B cell (primary cell): Measurements from ENCODE around the gene EPHA2. TPM values are rescaled to one million over a fixed set of nuclear protein-coding genes. Genes with fewer than 3 reads are reported as not detected.

ENCODE experiments used
- ATAC-seq: fragments of 200-7000 bp; cut with Tn5 transposase; one replicate; pipeline ENCODE4 v1.10.0; 2021; ENCODE audit warnings: low read depth, mild to moderate bottlenecking, moderate number of reproducible peaks, moderate library complexity
- CTCF ChIA-PET: fragments of 350-600 bp; sonication (Branson Sonifier 250); formaldehyde crosslinking; loops from one replicate; lab custom pipeline; 2021; ENCODE audit warnings: antibody characterized with exemption, inconsistent platforms; lab: Charles Lee
- POLR2A ChIA-PET: fragments of 350-600 bp; sonication (Branson Sonifier 250); formaldehyde crosslinking; loops from one replicate; lab custom pipeline; 2021; ENCODE audit warnings: antibody characterized with exemption; lab: Charles Lee
- DNase-seq: peaks from one replicate; pipeline ENCODE4 v3.0.0; 2013
- H2AFZ ChIP-seq: 2 replicates; pipeline ENCODE4 v1.6.1; 2012; ENCODE audit warnings: mild to moderate bottlenecking, low read depth, low read length; ENCODE audit not compliant: insufficient read depth, poor library complexity, severe bottlenecking
- H3K27ac ChIP-seq, 2 donors: 1 replicate in 1 of 2; 2 replicates in 1 of 2; pipeline ENCODE4 v1.5.1; 2012 to 2013; ENCODE audit warnings: low read length in 2 of 2, mild to moderate bottlenecking in 2 of 2, moderate library complexity in 1 of 2
- H3K27me3 ChIP-seq, 4 experiments: fragments of 200-600 bp in 1 of 4; sonication (generic) in 1 of 4; replicated peaks in 1 of 4; 1 replicate in 2 of 4; 2 replicates in 2 of 4; pipeline versions ENCODE4 v1.6.1 to v1.7.0; 2013 to 2016; ENCODE audit warnings: low read length in 3 of 4, mild to moderate bottlenecking in 2 of 4, mixed read lengths in 1 of 4, moderate library complexity in 1 of 4; ENCODE audit not compliant: insufficient read depth in 4 of 4, control insufficient read depth in 3 of 4; ENCODE audit errors: control extremely low read depth in 1 of 4
- H3K36me3 ChIP-seq, 2 experiments: replicated peaks in 1 of 2; 1 replicate in 1 of 2; 2 replicates in 1 of 2; pipeline versions ENCODE4 v1.6.1 to v1.7.1; 2013; ENCODE audit warnings: low read length in 1 of 2; ENCODE audit not compliant: insufficient read depth in 2 of 2, control insufficient read depth in 1 of 2; ENCODE audit errors: control extremely low read depth in 1 of 2, extremely low read depth in 1 of 2
- H3K4me1 ChIP-seq, 2 donors: fragments of 200-600 bp in 1 of 2; sonication (generic) in 1 of 2; 1 replicate in 1 of 2; 2 replicates in 1 of 2; pipeline versions ENCODE4 v1.5.1 to v1.6.1; 2013 to 2017; ENCODE audit warnings: low read length in 2 of 2; ENCODE audit not compliant: control insufficient read depth in 2 of 2, insufficient read depth in 2 of 2
- H3K4me2 ChIP-seq: replicated peaks from 2 replicates; pipeline ENCODE3; 2012; ENCODE audit warnings: mild to moderate bottlenecking, low read depth, low read length; ENCODE audit not compliant: poor library complexity, severe bottlenecking
- H3K4me3 ChIP-seq, 5 experiments: fragments of 200-600 bp in 1 of 5; sonication (generic) in 1 of 5; 1 replicate in 3 of 5; 2 replicates in 2 of 5; pipeline versions ENCODE4 v1.5.1 to v1.7.0; 2011 to 2016; ENCODE audit warnings: low read length in 4 of 5, mild to moderate bottlenecking in 4 of 5, low read depth in 2 of 5, control low read depth in 1 of 5, moderate library complexity in 1 of 5; ENCODE audit not compliant: insufficient read depth in 1 of 5; ENCODE audit errors: control extremely low read depth in 1 of 5, extremely low read depth in 1 of 5
- H3K79me2 ChIP-seq: fragments of 200-600 bp; sonication (generic); one replicate; pipeline ENCODE4 v1.6.0; 2016; ENCODE audit warnings: low read length; ENCODE audit not compliant: control insufficient read depth, insufficient read depth
- H3K9ac ChIP-seq: fragments of 200-600 bp; sonication (generic); 2 replicates; pipeline ENCODE4 v1.6.1; 2017; ENCODE audit warnings: mild to moderate bottlenecking, low read length, moderate library complexity
- H3K9me3 ChIP-seq, 3 donors: one replicate each; pipeline versions ENCODE4 v1.6.1 to v1.7.1; 2013; ENCODE audit warnings: low read length in 2 of 3; ENCODE audit not compliant: control insufficient read depth in 2 of 3, insufficient read depth in 1 of 3; ENCODE audit errors: control extremely low read depth in 1 of 3
- H4K20me1 ChIP-seq: 2 replicates; pipeline ENCODE4 v1.6.0; 2012; ENCODE audit warnings: mild to moderate bottlenecking, low read length; ENCODE audit not compliant: insufficient read depth, control insufficient read depth, poor library complexity, severe bottlenecking
- H3K27ac Mint-ChIP-seq: one replicate; pipeline ENCODE4 v1.8.0; 2021; ENCODE audit warnings: mixed read lengths
- H3K27me3 Mint-ChIP-seq: one replicate; pipeline ENCODE4 v1.8.0; 2021; ENCODE audit warnings: mixed read lengths
- H3K4me1 Mint-ChIP-seq: one replicate; pipeline ENCODE4 v1.8.0; 2021; ENCODE audit warnings: mixed read lengths
- H3K4me3 Mint-ChIP-seq: one replicate; pipeline ENCODE4 v1.8.0; 2021; ENCODE audit warnings: mixed read lengths
- H3K9me3 Mint-ChIP-seq: one replicate; pipeline ENCODE4 v1.8.0; 2022; ENCODE audit warnings: mixed read lengths; ENCODE audit not compliant: insufficient read depth
- CTCF ChIP-seq: fragments of 200-600 bp; IDR thresholded peaks from one replicate; pipeline ENCODE4 v1.8.0; 2022; ENCODE audit warnings: antibody characterized with exemption, mild to moderate bottlenecking
- EZH2 ChIP-seq: IDR thresholded peaks from 2 replicates; pipeline ENCODE4 v1.6.1; 2012; ENCODE audit warnings: borderline replicate concordance, low read depth, mild to moderate bottlenecking, moderate library complexity, low read length; ENCODE audit not compliant: insufficient read depth, poor library complexity, severe bottlenecking
- WGBS: methylation state at CpG from one replicate; pipeline ENCODE4 v1.1.5; 2013; ENCODE audit warnings: missing lambda C conversion rate; ENCODE audit not compliant: insufficient coverage; 5-methylcytosine and 5-hydroxymethylcytosine counted together
- intact Hi-C: fragments of 100-400 bp; cut with micrococcal nuclease; formaldehyde crosslinking; loops from one replicate; pipeline ENCODE4 v1.10.0; 2022
- polyA plus RNA-seq: library from polyadenylated mRNA; depleted of rRNA; stranded (reverse); fragments of >200 nt; gene quantifications from 2 replicates; pipeline ENCODE4 v1.2.3, GENCODE V29; 2012
- total RNA-seq, 2 donors: library from RNA; stranded (reverse); fragments of 120-200 nt in 1 of 2; gene quantifications; 1 replicate in 1 of 2; 2 replicates in 1 of 2; pipeline versions ENCODE4 v1.2.3 to v1.2.4, GENCODE V29; 2013 to 2022

The EPHA2 gene
- total and polyA plus RNA-seq, 2 donors (not counting 1 experiment from before 2014, with no cell fraction given), result 0.12 TPM; not detected in 1

GRCh38 chr1:16172964-16173446 is 17.1 kb upstream of the EPHA2 start:
- DNase-seq, result no peak
- Mint-ChIP-seq H3K27ac (no peak overlapping the region), H3K4me1 (peaks cover 17% of the 10 kb centered on the region), H3K4me3 (no peak overlapping the region), H3K9me3 (no peaks in the 10 kb centered on the region), H3K27me3 (peaks cover 28% of the 10 kb centered on the region)
- no peaks in the 10 kb centered on the region for H4K20me1 ChIP-seq
- WGBS, result 87% methylated on average over 4 of the region's 14 CpGs
- H3K36me3 ChIP-seq, result no peaks in the 10 kb centered on the region
- H2AFZ ChIP-seq, result no peak overlapping the region
- no peak overlapping the region for H3K4me3 ChIP-seq
- H3K9me3 ChIP-seq, result no peaks in the 10 kb centered on the region
- intact Hi-C loops, result no loop called here
- ChIA-PET CTCF (interaction anchor here (1.2 to 1.5 kb wide), 2 partner anchors 13 to 94 kb away, joined by 3 read pairs; no protein-coding TSS in a partner anchor), POLR2A (no interaction called here)
- TF ChIP-seq EZH2 (no peak), CTCF (no peak)
- no peaks in the 10 kb centered on the region for H3K79me2 ChIP-seq
- ATAC-seq, result no peak
- no peak overlapping the region for H3K4me2 ChIP-seq
- no peak overlapping the region for H3K9ac ChIP-seq
- peaks cover 0 to 45% (median 6%) of the 10 kb centered on the region in 4 experiments for H3K27me3 ChIP-seq
- peaks cover 16 to 19% of the 10 kb centered on the region in 2 donors for H3K4me1 ChIP-seq
- no peak overlapping the region for H3K27ac ChIP-seq

- 86% methylated on average over 8 of the region's 15 CpGs for WGBS
Measured at GRCh38 chr1:16172218-16172830, 16.5 kb upstream of the EPHA2 start.

More at GRCh38 chr1:16172218-16172830, 16.5 kb upstream of the EPHA2 start:
- TF ChIP-seq CTCF (no peak), EZH2 (no peak)
- no peaks in the 10 kb centered on the region for H3K9me3 Mint-ChIP-seq
- no peak overlapping the region for H3K27ac Mint-ChIP-seq
- no peak for ATAC-seq
- DNase-seq, result no peak
- Histone ChIP-seq H3K9me3 (no peaks in the 10 kb centered on the region), H3K4me2 (no peak overlapping the region), H3K36me3 (no peaks in the 10 kb centered on the region), H3K4me1 (peaks cover 16 to 24% of the 10 kb centered on the region in 2 donors), H4K20me1 (no peaks in the 10 kb centered on the region), H3K27me3 (peaks cover 0 to 38% (median 6%) of the 10 kb centered on the region in 4 experiments), H2AFZ (no peak overlapping the region), H3K79me2 (no peaks in the 10 kb centered on the region), H3K27ac (no peak overlapping the region), H3K4me3 (no peak overlapping the region), H3K9ac (no peak overlapping the region)
- POLR2A ChIA-PET, result no interaction called here
- H3K4me1 Mint-ChIP-seq, result peaks cover 19% of the 10 kb centered on the region
- intact Hi-C loops, result no loop called here
- CTCF ChIA-PET, result interaction anchor here (1.2 to 1.5 kb wide), 2 partner anchors 14 to 94 kb away, joined by 3 read pairs; no protein-coding TSS in a partner anchor
- no peak overlapping the region for H3K4me3 Mint-ChIP-seq
- H3K27me3 Mint-ChIP-seq, result peaks cover 23% of the 10 kb centered on the region
